Stimulated activated CD4-positive, alpha-beta T cell treated with anti-CD3 and anti-CD28 coated beads, Interleukin-15, amount 100 ng/mL, for 1 hour (primary cell): ENCODE measurements around the gene SORBS2.
"Not testable (repeated sequence)": the region's sequence is repeated elsewhere in the genome, so short reads cannot be mapped to it uniquely, and the experiment has no call there.

ENCODE experiments used
- DNase-seq, 2 donors: peaks; one replicate each; pipeline ENCODE4 v3.0.0-alpha.2; 2020; ENCODE audit warnings: low read depth in 1 of 2, low spot score in 1 of 2

SORBS2 gene

DNA sequence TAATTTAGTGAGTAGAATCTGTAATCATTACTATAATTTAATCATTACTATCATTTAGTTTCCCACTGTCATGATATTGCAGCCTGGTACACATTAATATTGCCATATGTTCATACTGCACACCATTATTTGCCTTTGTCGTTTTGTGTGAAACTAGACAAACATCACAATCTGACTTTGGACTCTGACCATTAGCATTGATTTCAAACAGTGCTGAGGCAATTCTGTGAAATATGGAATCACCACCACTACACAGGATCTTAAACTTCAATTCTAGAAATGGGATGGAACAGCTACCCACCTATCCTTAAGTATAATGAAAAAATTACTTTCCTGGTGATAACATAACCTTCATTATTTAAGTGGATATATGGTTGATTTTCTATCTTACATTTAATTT lies 98.3 kb downstream of the SORBS2 start:
- DNase-seq, result no peak

DNA sequence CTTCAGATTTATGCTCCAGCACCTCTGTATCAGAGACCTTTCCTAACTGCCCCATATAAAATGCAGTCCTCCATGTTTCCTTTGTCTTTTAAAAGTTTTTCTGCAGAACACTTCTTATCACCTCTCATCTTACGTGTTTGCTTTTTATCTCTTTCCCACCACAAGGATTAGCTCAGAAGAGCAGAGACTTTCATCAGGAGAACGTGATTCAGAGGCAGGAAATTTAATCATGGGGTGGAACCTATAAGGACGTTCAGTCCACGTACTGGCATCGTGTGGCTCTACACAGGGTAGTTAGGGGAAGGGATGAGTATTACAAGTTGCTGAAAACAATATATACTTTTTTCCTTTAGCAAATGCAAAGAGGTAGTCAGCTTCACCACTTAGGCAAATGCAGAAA lies 98.7 kb downstream of the SORBS2 start:
- no peak for DNase-seq

DNA sequence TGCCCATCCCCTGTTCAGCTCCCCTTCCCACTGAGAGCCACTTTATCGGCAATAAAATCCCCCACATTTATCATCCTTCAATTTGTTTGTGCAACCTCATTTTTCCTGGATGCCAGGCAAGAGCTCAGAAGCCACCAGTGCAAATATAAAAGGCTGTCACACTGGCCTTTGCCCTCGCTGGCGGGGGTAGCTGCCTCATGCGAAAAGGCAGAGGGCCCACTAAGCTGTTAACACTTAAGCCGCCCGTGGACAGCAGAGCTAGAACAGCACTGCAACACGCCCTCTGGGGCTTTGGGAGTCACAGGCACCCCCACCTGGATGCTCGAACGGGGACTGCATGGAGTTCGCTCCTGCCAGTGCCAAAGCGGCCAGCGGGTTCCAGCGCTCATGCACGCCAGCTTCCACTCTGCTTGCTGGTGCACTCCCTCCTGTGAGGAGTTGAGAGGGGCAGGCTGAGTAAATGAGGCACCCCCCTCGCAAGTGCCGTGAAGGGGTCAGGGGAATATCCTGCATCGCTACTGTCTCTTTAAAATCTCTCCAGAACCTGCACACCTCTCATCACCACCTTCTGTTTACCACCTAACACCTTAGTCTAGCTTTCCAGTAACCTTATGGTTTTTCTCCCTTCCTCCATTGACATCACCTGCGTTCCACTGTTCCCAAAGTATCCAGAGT lies 99.5 kb downstream of the SORBS2 start:
- DNase-seq, result no peak

DNA sequence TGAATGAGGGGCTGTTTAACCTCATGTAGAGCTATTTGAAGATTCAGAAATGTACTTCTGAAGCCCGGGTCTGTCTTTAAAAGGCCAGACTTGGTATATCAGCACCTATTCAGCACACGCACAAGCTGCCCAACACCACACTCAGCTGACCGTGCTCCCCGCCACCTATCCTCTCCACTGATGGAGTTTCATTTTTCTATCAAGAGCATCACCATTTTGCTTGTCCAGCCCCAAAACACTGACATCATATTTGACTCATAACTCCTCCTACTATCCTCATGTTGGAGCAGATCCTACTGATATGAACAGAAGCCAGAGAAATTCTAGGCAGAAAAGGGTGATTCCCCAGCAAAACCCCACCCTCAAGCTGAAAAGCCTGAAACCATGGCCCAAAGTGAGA lies 100.3 kb downstream of the SORBS2 start:
- no peak for DNase-seq

DNA sequence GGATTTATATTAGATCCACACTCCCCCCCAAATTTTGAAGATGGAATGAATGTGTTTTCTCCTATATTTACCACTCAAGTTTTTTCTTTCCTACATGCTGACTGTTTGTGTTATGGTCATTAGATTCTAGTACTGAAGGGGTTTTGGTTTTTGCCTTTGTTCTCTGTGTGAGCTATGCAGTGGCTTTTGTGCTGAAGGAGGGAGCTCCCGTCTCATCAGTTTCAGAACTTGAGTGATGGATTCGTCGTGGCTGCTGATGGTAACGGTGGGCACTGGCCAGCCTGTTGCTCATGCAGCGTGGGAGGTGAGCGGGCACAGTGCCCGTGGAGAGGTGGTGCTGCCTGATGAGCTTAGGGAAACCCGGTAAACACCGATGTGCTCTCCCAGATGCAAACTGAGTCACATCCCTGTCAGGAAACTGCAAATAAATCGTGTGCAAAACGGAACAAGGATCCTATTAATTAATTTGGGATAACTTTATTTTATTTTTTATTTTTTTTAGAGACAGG lies 101.5 kb downstream of the SORBS2 start:
- no peak for DNase-seq

DNA sequence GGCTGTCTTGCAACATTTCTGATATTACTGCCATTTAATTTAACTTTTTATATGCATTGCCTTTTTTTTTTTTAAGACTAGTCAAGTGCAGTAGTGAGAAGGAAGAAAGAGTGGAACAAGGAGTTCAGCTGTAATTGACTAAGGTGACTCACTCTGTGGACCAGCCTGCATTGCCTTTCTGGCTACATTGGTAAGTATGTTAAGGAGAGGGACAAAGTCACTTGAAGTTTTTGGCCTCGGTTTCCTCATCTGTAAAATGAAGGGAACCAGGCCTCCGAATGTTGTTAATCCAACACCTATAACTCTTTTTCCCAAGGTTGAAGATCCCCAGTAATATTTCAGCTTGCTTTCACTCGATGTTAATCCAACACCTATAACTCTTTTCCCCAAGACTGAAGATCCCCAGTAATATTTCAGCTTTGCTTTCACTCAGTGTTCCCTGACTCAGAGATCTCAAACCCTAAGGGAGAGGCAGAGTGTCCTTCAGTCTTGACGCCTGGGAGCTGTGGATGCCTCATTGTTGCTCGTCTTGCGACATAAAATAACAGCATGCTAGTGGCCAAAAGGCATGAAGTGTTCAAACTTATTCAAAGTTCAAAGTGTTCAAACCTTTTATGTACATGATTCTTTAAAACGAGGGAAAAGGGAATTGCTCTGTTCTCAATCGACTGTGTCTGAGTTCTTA lies 102.0 kb downstream of the SORBS2 start:
- no peak for DNase-seq

DNA sequence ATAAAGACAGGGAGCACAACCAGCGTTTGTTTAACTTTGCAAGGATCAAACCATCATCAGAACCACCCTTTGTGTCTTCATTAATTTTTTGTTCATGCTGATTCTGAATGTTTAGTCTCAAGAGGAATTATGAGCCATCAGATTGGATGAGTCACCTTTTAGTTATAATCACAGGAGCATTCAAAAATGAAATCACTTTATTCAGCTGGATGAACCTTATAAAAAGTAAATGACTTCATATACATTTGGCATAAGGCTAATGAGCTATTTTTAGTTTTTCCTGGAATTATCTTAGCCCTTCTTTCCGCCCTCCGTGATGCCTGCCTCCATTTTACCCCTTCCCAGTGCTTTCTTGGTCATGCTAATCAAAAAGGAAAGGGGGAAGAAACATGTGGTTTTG lies 103.6 kb downstream of the SORBS2 start:
- DNase-seq, result no peak

DNA sequence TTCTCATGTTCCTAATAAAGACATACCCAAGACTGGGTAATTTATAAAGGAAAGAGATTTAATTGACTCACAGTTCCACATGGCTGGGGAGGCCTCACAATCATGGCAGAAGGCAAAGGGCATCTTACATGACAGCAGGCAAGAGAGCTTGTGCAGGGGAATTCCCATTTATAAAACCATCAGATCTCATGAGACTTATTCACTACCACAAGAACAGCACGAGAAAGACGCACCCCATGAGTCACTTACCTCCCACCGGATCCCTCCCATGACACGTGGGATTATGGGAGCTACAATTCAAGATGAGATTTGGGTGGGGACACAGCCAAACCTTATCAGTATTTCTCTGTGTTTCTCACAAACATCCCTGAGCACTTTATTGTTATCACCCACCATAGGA lies 104.4 kb downstream of the SORBS2 start:
- not testable (repeated sequence) for DNase-seq

DNA sequence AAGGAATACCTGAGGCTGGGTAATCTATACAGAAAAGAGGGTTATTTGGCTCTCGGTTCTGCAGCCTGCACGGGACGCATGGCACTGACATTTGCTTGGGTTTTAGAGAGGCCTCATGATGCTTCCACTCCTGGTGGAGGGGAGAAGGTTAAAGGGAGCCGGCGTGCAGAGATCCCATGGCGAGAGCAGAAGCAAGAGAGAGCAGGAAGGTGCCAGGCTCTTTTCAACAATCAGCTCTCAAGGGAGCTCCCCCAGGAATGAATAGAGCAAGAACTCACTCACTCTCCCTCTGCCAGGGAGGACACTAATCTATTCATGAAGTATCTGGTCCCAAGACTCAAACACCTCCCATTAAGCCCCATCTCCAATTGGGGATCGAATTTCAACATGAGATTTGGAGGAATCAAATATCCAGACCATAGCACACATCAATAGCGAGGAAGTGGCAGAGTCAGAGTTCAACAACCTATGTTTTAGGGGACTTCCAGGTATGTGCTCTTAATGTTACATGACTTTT lies 109.8 kb downstream of the SORBS2 start:
- no peak for DNase-seq

DNA sequence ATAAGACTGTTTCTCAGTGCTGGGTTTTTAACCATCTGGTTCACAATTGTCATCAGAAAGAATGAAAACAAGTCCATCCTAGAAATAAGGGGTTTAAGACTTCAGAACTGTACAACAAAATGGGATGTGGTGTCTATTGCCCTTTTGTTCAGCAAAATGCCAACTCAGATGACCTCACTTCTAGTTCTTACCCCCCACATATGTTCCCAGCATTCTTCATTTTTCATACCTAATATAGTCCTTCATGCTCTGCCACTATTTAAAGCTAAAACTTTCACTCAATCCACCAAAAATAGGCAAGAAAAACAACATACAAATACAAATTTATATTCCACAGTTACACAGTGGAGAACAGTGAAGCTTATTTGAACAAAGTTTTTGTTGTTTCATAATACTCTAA lies 111.4 kb downstream of the SORBS2 start:
- no peak for DNase-seq

DNA sequence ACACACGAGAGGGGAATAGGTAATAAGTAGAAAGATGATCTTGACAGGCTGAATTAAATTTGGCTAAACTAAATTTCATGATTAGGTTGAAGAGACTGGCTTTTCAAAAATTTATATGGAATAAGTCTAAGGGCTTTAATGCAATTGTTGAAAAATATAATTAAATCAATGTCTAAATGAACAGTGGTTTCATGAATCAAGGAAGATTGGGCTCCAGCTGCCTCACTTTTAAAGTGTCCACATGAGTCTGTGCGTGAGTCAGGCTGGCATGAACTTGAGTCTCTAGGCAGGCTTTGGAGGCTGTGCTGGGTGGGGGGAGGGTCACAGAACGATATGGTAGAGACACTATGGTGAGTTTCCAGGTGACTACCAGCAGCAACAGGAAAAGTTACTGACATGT lies 111.9 kb downstream of the SORBS2 start:
- no peak for DNase-seq

DNA sequence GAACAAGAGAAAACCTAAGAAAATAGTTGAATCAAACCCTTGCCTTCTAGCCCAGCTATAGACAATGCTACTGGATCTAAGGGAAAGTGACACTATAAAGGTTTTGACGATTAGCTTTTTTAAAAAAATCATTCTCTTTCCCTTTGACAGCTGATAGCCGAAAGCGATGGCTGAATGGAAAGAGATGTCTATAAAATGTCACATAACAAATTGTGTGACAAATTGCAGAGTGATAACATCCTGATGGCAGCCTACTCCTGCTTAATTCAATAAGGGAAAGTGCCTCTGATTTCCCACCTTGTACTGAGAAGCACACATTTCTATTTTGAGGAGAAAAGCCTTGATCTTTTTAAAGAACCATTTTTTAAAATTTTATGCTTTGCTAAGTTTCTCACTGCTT lies 114.5 kb downstream of the SORBS2 start:
- DNase-seq, result no peak

DNA sequence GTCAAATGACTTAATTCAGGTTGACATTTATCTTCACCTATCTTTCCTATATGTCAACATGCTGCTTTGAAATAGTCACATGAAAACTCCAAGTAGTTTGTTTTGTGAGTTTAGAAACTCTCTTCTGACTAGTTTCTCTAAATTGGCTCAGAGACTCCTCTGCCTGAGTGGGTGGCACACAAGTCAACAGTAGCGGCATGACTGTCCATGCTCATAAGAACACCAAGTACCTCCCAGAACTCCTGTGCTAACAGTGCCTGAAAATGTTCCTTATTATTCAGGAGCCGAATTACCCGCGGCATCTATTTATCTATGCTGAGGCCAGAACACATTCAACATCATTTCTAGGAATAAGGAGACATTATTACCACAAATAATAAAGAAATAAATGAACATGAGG lies 116.3 kb downstream of the SORBS2 start:
- DNase-seq, result no peak

DNA sequence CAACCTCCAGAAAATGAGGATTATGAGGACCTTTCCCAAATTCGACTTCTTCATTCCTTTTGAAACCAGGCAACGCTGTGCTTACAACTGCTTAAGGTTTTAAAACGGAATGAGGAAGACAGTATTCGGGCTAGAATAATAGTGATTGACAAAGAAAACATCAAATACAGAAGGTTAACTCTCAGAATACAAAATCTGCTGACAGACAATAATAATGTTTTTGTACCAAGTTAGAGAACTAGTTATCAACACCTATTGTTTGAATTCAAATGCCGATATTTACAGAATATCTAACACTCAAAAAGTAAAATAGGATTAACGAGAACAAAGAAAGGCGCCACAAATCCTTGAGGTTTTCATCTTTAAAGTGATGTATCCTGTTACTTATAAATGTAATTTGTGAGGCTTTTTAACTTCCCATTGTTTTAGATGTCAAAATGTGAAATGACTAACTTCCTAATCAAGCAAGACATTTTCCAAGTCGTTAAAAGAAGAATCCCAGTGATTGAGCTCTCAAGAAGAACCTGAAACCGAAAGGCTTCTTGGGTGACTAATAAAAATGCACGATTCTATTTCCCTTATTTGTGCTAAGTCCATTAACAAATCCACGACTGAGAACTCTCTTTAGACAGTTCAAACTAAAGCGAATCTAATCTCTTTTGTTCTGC lies 118.3 kb downstream of the SORBS2 start:
- no peak for DNase-seq

DNA sequence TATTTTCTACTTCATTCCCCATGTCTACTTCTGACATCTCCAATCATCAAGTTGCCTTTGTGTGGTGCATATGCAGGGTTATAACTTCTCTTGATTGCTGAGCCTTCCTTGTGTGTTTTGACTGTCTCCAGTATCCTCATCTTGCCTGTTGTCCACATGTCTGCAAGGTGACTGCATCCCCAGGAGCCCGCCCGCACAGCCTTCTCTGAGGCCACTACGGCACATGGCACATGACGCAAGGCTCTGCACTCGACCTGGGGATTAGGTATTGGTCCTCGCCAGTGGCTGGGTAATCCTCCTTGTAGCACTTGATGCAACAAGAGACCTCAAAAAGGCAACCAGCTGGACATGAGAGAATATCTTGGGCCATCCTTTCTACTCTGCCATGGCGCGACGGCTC lies 122.6 kb downstream of the SORBS2 start:
- no peak for DNase-seq

DNA sequence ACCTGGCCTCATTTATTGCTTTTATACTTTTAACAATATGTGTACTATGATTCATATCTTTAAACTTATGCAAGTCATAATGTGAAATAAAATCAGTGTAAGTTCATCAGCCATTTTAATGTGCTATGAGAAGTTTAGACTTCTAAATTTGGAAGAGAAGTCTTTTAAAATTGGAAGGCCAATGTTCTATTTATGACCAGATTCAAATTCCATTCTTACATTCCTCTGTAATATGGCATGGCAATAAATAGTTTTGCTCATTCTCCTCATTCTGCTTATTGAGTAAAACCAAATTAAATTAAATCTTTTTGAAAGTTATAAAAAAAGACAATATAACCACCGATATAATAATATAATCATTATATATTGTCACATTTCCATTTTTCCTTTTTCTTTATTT lies 126.2 kb downstream of the SORBS2 start:
- no peak for DNase-seq

DNA sequence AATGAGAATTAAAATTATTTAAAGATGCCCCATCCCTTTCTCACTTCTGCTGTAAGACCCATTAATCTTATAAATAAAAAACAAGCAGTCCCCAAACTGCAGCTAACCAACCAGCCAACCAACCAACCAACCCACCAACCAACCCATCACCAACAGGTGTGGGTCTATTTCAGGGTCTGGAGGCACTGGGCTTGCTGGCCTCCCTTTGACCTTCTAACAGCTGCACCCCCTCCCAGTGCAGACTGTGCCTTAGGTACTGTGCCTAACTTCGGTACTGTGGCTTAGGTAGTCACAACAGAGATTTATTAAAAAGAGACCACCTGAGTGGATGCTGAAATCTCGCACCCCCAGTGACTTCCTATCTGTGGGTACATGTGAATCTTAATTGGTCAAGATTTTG lies 128.1 kb downstream of the SORBS2 start:
- no peak for DNase-seq

DNA sequence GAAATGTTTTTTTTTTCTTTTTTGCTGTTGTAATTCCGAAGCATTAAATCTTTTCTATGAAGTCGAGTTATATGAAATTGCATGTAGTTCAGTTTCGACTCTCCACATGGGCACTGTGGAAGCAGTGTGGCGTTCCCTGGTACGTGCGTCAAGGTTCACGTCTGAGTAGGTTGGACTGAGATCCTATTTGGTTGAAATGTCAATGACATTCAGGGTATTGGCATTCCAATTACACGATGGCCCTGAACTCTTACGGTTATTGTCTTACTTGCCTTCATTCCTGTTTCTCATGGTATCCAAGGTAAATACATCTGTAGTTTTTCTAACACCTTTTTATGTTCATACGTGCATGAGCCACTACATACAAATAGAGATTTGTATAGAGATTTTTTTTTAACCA lies 128.8 kb downstream of the SORBS2 start:
- no peak for DNase-seq

DNA sequence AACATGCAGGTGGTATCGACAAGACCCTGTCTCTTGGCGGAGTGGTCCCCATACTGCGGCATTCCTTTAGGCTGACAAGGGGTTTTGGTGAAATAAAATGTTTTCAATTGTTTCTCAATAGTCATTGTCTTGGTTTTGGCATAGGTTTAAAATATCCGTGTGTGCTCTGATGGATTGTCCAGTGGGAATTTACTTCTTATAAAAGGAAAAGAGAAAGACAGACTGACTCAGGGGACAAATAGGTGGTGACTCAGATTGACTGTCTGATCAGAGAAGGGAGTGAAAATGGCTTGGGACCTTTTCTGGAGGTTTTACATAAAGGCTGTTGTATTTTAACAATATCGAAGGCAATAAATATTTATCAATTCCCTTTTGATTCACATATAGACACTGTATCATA lies 129.8 kb downstream of the SORBS2 start:
- no peak for DNase-seq

DNA sequence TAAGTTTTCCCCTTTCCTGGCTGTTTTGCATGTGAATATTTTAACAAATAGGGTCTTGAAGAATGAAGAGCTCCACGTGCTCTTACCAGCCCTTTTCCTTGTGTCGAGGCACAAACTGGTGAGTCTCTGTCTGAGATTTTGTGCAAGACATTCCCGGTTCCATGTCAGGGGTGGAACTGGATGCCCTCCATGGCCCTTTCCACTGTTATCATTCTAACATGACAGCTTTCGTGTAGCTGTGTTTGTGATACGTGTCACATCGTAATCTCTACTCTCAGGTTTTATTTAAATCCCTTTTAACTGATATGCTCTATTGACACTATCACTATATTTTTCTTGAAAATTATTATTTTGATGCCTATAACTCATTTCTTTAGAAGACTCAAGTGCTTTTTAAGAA lies 130.4 kb downstream of the SORBS2 start:
- DNase-seq, result no peak

DNA sequence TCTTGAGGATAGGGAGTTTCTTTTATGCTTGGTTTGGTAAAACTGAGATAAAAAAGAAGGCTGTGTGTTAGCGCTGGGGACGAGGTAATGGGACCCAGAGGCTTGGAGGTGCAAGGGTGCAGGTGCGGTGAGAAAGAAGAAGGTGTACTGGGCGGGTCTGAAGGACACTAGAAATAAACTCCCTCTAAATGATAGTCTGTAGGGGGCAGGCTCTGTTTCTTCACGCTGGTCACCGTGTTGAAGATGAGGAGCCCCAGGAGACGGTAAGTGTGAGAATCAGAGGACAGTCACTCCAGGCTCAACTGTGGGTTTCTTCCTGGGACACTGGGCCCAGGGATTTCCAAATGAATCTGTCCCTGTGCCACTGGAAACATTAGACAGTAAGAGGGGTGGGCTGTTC lies 131.4 kb downstream of the SORBS2 start:
- no peak for DNase-seq

DNA sequence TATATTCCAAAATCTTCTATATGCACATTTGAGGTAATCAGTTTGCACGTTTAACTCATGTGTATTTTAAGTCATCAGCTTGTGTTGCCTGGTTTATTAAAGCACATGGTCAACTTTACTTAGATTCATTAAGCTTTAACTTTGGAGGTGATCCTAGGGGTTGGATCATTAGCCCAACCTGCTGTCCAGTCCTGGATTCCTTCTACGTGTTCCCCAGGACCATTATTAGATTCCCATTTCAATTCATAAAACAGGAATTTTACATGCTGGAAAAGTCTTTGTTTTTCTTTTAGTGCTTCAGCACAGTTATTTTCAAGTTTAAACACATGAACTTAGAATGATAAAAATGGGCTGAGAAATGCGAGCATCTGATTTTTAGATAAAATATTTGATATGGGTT lies 132.5 kb downstream of the SORBS2 start:
- DNase-seq, result no peak
